Pancreas (tissue), 10 donors: ENCODE results near the gene IP6K3. TPM values are rescaled to one million over a fixed set of nuclear protein-coding genes. Genes with fewer than 3 reads are reported as not detected.

ENCODE experiments used
- ATAC-seq, 4 donors: fragments of 200-7000 bp; cut with Tn5 transposase; one replicate each; pipeline versions ENCODE4 v1.8.0 to v1.9.1; 2020; ENCODE audit warnings: mild to moderate bottlenecking in 4 of 4, moderate library complexity in 4 of 4
- DNase-seq, 6 donors: peaks; one replicate each; pipeline ENCODE4 v3.0.0-alpha.2; 2020
- FAIRE-seq: peaks from 2 replicates; lab custom pipeline; 2012; peaks lifted over from hg19 to GRCh38; lab: Jason Lieb, UNC
- H3K27ac ChIP-seq, 4 donors: fragments of 200-600 bp; sonication (generic); 1 replicate in 3 of 4; 2 replicates in 1 of 4; pipeline versions ENCODE4 v1.5.0 to v1.8.0; 2020
- H3K27me3 ChIP-seq, 4 donors: fragments of 200-600 bp; one replicate each; pipeline ENCODE4 v1.8.0; 2021
- H3K36me3 ChIP-seq, 3 donors: fragments of 200-600 bp; sonication (generic) in 1 of 3; one replicate each; pipeline versions ENCODE4 v1.5.0 to v1.8.0; 2020 to 2021
- H3K4me1 ChIP-seq, 3 donors: fragments of 200-600 bp; one replicate each; pipeline ENCODE4 v1.8.0; 2021
- H3K4me3 ChIP-seq, 4 donors: fragments of 200-600 bp; sonication (generic) in 2 of 4; one replicate each; pipeline versions ENCODE4 v1.5.0 to v1.8.0; 2020 to 2021
- H3K9me3 ChIP-seq, 4 donors: fragments of 200-600 bp; one replicate each; pipeline ENCODE4 v1.8.0; 2021
- WGBS, 2 donors: extraction: QIAGEN DNeasy Blood & Tissue Kit; methylation state at CpG; one replicate each; pipeline ENCODE4 v1.1.7; 2013; 5-methylcytosine and 5-hydroxymethylcytosine counted together
- intact Hi-C, 3 donors: fragments of 100-400 bp; cut with DNase I; formaldehyde crosslinking; loops; one replicate each; pipeline versions ENCODE4 v1.11.1 to v1.14.2; 2022
- polyA plus RNA-seq, 2 donors: library from polyadenylated mRNA; stranded (reverse); fragments of 200-250 nt; gene quantifications; one replicate each; pipeline ENCODE4 v1.2.3, GENCODE V29; 2013
- total RNA-seq, 6 donors: library from RNA; stranded (reverse); fragmentation: NEBNext Ultra II Directional in 4 of 6; extraction: Animal tissue kit (Norgen Biotek cat#: 25700) in 4 of 6; gene quantifications; one replicate each; pipeline versions ENCODE4 v1.2.1 to v1.2.4, GENCODE V29; 2021 to 2023
- TF ChIP-seq, protein P1 (sequence below), 4 donors: fragments of 200-600 bp; sonication (generic) in 3 of 4; IDR thresholded peaks; one replicate each; pipeline versions ENCODE4 v1.5.0 to v1.8.0; 2021; ENCODE audit warnings: antibody characterized with exemption in 4 of 4
- donor health status: healthy with polysubstance abuse.
- donor health status: DM: no; HTN: no; CAD: no; lungs with moderate emphysema.
- donor health status: DM: no; HTN: no; CAD: no.
- donor health status: control.
- donor health status: control.
- donor health status: Bipolar disorder and iron deficiency.
- donor health status: DM: yes; HTN: yes; CAD: no.
- donor health status: DM: no; HTN: no; CAD: no.
- donor health status: DM: no; HTN: no; CAD: no.
- donor health status: DM: yes; HTN: yes; CAD: no.

The IP6K3 gene
- total and polyA plus RNA-seq, 8 donors = 0.12 to 0.69 (median 0.36) TPM

DNA sequence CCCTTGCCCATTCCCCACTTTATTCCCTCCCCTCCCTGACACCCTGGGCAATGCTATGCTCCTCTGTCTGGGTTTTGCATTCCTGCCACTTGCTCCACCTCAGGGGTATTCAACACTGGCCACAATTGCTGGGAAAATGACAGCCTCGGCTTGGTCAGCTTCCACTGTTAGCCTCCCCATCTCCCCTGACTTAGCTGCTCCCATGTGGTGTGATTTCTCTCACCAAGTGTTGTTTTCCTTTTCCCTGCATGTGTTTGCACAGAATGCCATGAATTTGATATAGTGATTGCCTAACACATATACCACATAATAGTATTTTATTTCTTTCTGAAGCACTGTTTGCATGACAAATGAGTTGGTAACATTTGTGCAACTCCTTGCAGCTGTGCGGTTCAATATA lies 43.7 kb upstream of the IP6K3 start:
- WGBS, 2 donors = 65 to 83% methylated on average over 2 of the region's 2 CpGs
- Histone ChIP-seq H3K9me3 (no peaks in the 10 kb centered on the region), H3K27ac (no peak overlapping the region), H3K36me3 (no peaks in the 10 kb centered on the region), H3K27me3 (no peaks in the 10 kb centered on the region), H3K4me1 (peaks cover 12 to 21% (median 16%) of the 10 kb centered on the region in 3 donors), H3K4me3 (no peak overlapping the region)
- TF ChIP-seq, protein P1, sequence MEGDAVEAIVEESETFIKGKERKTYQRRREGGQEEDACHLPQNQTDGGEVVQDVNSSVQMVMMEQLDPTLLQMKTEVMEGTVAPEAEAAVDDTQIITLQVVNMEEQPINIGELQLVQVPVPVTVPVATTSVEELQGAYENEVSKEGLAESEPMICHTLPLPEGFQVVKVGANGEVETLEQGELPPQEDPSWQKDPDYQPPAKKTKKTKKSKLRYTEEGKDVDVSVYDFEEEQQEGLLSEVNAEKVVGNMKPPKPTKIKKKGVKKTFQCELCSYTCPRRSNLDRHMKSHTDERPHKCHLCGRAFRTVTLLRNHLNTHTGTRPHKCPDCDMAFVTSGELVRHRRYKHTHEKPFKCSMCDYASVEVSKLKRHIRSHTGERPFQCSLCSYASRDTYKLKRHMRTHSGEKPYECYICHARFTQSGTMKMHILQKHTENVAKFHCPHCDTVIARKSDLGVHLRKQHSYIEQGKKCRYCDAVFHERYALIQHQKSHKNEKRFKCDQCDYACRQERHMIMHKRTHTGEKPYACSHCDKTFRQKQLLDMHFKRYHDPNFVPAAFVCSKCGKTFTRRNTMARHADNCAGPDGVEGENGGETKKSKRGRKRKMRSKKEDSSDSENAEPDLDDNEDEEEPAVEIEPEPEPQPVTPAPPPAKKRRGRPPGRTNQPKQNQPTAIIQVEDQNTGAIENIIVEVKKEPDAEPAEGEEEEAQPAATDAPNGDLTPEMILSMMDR (IDR thresholded peaks at IDR 0.05) = no peak
- DNase-seq (no peak), FAIRE-seq (no peak), ATAC-seq (no peak)
- intact Hi-C loops = no loop called here

DNA sequence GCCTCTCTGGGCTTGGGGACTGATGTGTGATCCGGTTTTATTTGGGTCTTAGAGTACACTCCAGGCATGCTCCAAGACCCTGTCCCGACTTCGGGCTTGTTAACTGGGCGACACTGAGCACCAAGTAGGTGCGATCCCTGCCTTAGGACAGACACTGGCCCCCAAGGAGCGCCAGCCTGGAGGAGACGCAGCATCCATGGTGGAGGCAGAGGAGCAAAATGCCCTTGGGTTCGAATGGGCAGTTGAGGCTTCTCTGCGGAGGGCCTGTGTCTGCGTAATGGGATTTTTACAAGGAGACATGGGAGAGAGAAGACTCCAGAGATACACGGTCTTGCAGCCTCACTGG lies 42.8 kb upstream of the IP6K3 start:
- ATAC-seq (no peak), DNase-seq (peak in 1 of 6 donors; percentile 35)
- TF ChIP-seq, protein P1 (IDR thresholded peaks at IDR 0.05) = no peak

DNA sequence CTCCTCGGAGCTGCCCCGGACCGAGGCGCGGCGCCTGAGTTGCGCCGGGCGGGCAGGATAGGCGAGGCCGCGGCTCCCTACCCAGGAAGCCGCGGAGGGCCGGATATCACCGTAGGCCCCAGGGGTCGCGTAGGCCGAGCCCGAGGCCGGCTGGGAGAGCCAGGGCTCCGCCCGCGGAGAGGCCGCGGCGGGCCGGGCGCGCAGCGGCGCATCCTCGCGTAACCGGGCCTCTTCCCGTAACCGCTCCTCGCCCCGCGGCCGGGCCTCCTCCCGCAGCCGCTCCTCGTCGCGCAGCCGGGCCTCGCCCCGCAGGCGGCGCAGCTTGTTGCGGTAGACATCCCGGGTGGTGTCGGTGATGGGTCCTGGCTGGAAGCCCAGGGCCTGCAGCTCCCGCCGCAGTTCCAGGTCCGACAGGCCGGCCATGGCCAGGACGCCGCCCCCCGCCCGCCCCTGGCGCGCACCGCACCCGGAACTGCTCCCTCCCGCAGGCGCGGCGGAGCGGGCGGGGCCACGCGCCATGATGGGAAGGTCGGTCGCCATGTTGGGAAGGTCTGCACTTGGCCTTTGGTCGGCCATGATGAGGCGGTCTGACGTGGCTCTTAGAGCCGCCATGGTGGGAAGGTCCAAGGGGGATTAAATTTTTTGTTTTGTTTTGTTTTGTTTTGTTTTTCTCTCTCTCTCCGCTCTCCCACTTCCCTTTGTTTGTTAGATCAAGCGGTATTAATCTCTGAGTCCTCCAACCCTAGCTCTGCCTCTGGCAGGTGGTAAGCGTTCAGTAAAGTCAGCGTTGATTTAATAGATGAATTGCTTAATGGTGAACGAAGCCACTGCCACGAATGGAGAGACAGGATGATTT lies 42.2 kb upstream of the IP6K3 start, which contains the start of gene LEMD2:
Gene LEMD2 (minus strand): TSS at position 437 of the 856 bp plus-strand sequence. CDS start 14 bp downstream, at position 423.
- Histone ChIP-seq H3K4me3 (peak within 1 kb of the TSS; percentile 92 to 97 (median 96)), H3K36me3 (peaks cover 0 to 7% (median 3%) of the 10 kb centered on the region in 3 donors), H3K27ac (peak within 1 kb of the TSS; percentile 70 to 91 (median 86)), H3K27me3 (no peaks in the 10 kb centered on the region), H3K9me3 (no peaks in the 10 kb centered on the region), H3K4me1 (peaks cover 12 to 21% (median 16%) of the 10 kb centered on the region in 3 donors)
- DNase-seq (peak; percentile 93 to 97 (median 96)), ATAC-seq (peak; percentile 97 to 99 (median 98)), FAIRE-seq (no peak)
- WGBS, 2 donors = 3 to 4% methylated on average over 56 to 86 of the region's 86 CpGs
- TF ChIP-seq, protein P1 (IDR thresholded peaks at IDR 0.05) = no peak
- intact Hi-C loops = no loop called here

More for the DNA sequence above, 42.8 kb upstream of the IP6K3 start:
- FAIRE-seq = no peak
- WGBS, 2 donors = 88 to 93% methylated on average over 11 of the region's 11 CpGs
- Histone ChIP-seq H3K4me3 (peak overlapping the region in 2 of 4 donors; percentile 96 to 97), H3K9me3 (no peaks in the 10 kb centered on the region), H3K4me1 (peaks cover 12 to 21% (median 16%) of the 10 kb centered on the region in 3 donors), H3K36me3 (peaks cover 0 to under 1% (median under 1%) of the 10 kb centered on the region in 3 donors), H3K27me3 (no peaks in the 10 kb centered on the region), H3K27ac (no peak overlapping the region)
- intact Hi-C loops = no loop called here

DNA sequence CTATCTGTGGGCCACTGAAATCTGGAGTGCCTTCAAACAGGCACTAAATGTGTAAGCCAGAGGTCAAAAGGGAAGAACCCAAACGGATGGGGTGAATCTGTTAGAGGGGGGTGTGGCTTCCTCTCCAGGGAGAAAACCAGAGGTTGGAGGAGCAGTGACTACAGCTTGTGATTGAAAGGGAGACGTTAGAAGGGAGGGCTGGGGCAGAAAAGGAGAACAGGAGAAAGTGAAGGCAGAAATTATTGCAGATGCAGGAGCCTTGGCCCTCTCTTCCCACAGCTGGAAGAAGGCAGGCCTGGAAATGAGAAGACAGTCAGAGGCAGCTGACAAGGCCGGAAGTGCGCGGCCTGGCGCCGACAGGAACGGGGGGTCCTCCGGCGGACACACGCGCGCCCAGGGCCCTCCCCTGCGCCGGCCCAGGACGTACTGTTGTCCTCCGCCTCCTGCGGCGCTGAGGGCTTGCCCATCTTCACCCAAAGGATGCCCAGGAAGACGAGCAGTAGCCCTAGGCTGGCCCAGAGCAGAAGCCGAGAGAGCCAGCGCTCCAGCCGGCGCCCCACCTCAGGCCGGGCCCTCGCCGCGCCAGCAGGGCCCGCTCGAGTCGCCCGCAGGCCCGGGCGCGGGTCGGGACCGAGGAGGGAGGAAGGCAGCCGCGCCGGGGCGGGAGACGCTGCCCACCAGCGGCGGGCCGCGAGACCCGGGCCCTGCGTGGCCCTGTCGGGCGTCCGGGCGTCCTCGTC lies 41.4 kb upstream of the IP6K3 start:
- TF ChIP-seq, protein P1 (IDR thresholded peaks at IDR 0.05) = no peak
- Histone ChIP-seq H3K27ac (peak overlapping the region; percentile 70 to 91 (median 86)), H3K4me1 (peaks cover 12 to 21% (median 16%) of the 10 kb centered on the region in 3 donors), H3K27me3 (no peaks in the 10 kb centered on the region), H3K9me3 (no peaks in the 10 kb centered on the region), H3K36me3 (peaks cover 0 to 15% (median 8%) of the 10 kb centered on the region in 3 donors), H3K4me3 (peak overlapping the region; percentile 92 to 97 (median 96))
- 0% methylated on average over 43 to 53 of the region's 53 CpGs for WGBS, 2 donors
- intact Hi-C loops = no loop called here
- peak in 5 of 6 donors; percentile 42 to 79 (median 56) for DNase-seq
- peak; percentile 35 to 70 (median 54) for ATAC-seq
- no peak for FAIRE-seq
